SU-DHL-6 (cell line): Measurements from ENCODE around the gene CYB5A.

Experiments used
- H2AFZ ChIP-seq: fragments of 200-600 bp; sonication (generic); 2 replicates; pipeline ENCODE4 v1.6.1; 2014; ENCODE audit warnings: low read depth, mild to moderate bottlenecking, moderate library complexity, mixed read lengths, antibody characterized with exemption, low read length; ENCODE audit not compliant: severe bottlenecking
- H3F3A ChIP-seq: fragments of 200-600 bp; shearing (Covaris generic); 2 replicates; pipeline ENCODE4 v1.6.0; 2016; ENCODE audit warnings: antibody characterized with exemption, mild to moderate bottlenecking; ENCODE audit not compliant: insufficient read depth
- H3K27ac ChIP-seq: fragments of 200-600 bp; sonication (generic); 2 replicates; pipeline ENCODE4 v1.5.1; 2016; ENCODE audit warnings: low read depth, mild to moderate bottlenecking, low read length, moderate library complexity, mixed read lengths
- H3K27me3 ChIP-seq: fragments of 200-600 bp; sonication (generic), shearing (Covaris generic); 2 replicates; pipeline ENCODE4 v1.6.0; 2014; ENCODE audit warnings: mild to moderate bottlenecking, low read length
- H3K36me3 ChIP-seq: fragments of 200-600 bp; sonication (generic); 2 replicates; pipeline ENCODE4 v1.6.1; 2014; ENCODE audit warnings: mild to moderate bottlenecking, low read length, mixed read lengths
- H3K4me2 ChIP-seq: fragments of 300-600, 200-600 bp; shearing (Covaris generic), sonication (generic); 2 replicates; pipeline ENCODE4 v1.6.0; 2014; ENCODE audit warnings: low read length, low read depth, mild to moderate bottlenecking; ENCODE audit not compliant: poor library complexity, severe bottlenecking
- H3K4me3 ChIP-seq: fragments of 200-600 bp; sonication (generic); 2 replicates; pipeline ENCODE4 v1.5.1; 2014; ENCODE audit warnings: antibody characterized with exemption, low read length, mild to moderate bottlenecking, mixed read lengths; ENCODE audit not compliant: insufficient read depth, poor library complexity, severe bottlenecking
- H3K79me2 ChIP-seq: fragments of 200-600 bp; sonication (generic); 2 replicates; pipeline ENCODE4 v1.6.1; 2014; ENCODE audit warnings: mild to moderate bottlenecking, low read length, moderate library complexity; ENCODE audit not compliant: insufficient read depth
- H3K9ac ChIP-seq: fragments of 200-600 bp; sonication (generic); 2 replicates; pipeline ENCODE4 v1.7.0; 2014; ENCODE audit warnings: mild to moderate bottlenecking, low read length
- H3K9me2 ChIP-seq: fragments of 200-600 bp; sonication (generic); replicated peaks from 2 replicates; pipeline ENCODE4 v1.6.1; 2014; ENCODE audit warnings: low read length; ENCODE audit not compliant: insufficient read depth
- H3K9me3 ChIP-seq: fragments of 200-600 bp; sonication (generic); 2 replicates; pipeline ENCODE4 v1.6.1; 2014; ENCODE audit warnings: low read length, mixed read lengths; ENCODE audit not compliant: insufficient read depth
- H4K20me1 ChIP-seq: fragments of 200-600 bp; sonication (generic); 2 replicates; pipeline ENCODE4 v1.6.1; 2014; ENCODE audit warnings: low read depth, mild to moderate bottlenecking, antibody characterized with exemption, low read length, moderate library complexity, mixed read lengths
- EZH2phosphoT487 ChIP-seq: fragments of 200-600 bp; sonication (generic), shearing (Covaris generic); conservative IDR thresholded peaks from 2 replicates; pipeline ENCODE4 v1.6.1; 2018; ENCODE audit warnings: mild to moderate bottlenecking, antibody characterized with exemption, low read length, moderate library complexity, mixed read lengths
- TF ChIP-seq, protein P1 (sequence below): fragments of 200-600 bp; sonication (generic); IDR thresholded peaks from one replicate; pipeline ENCODE4 v1.5.1; 2017; ENCODE audit warnings: antibody characterized with exemption, mild to moderate bottlenecking, low read length, moderate library complexity; ENCODE audit not compliant: insufficient read depth, poor library complexity, severe bottlenecking

The CYB5A gene

DNA sequence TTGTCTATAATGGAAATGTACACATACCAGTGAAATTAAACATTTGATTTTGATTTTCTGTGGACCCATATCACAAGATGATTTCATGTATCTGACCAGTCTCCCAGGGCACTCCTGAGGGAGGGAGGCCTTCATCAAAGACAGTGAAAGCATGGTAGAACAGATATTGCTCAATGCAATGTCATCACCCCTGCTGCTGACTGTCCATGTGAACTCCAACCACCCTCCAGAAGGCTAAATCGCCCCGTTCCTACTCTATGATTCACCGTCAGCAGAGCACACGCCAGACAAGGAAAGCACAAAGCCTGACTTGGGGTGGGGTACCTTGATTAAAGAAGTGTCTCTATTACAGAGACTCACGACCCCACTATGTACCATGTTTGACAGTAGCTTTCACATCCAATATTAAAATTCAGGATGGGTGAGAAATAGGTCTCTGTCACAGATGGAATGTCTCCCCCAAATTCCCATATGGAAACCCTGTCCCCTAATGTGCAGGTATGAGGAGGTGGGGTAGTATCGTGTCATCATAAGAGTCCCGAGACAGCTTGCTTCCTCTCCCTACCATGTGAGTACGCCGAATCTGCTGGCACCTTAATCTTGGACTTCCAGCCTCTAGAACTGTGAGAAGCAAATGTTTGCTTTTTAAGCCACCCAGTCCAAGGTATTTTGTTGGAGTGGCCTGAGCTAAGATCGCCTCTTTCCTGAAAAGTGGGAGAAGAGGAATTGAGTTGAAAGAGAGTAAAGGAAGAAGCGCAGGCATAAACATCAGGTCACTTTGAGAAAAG is 42.4 kb downstream of the CYB5A start:
- Histone ChIP-seq H3F3A (no peaks in the 10 kb centered on the region), H3K4me2 (no peak overlapping the region), H3K27me3 (no peaks in the 10 kb centered on the region), H3K36me3 (no peaks in the 10 kb centered on the region; the same call in 1 of the 2 replicates), H4K20me1 (no peaks in the 10 kb centered on the region), H3K79me2 (no peaks in the 10 kb centered on the region), H3K9ac (no peak overlapping the region), H3K27ac (no peak overlapping the region), H3K9me3 (no peaks in the 10 kb centered on the region), H2AFZ (no peak overlapping the region), H3K9me2 (no peaks in the 10 kb centered on the region), H3K4me3 (no peak overlapping the region)
- TF ChIP-seq EZH2phosphoT487: no peak
- TF ChIP-seq, protein P1, sequence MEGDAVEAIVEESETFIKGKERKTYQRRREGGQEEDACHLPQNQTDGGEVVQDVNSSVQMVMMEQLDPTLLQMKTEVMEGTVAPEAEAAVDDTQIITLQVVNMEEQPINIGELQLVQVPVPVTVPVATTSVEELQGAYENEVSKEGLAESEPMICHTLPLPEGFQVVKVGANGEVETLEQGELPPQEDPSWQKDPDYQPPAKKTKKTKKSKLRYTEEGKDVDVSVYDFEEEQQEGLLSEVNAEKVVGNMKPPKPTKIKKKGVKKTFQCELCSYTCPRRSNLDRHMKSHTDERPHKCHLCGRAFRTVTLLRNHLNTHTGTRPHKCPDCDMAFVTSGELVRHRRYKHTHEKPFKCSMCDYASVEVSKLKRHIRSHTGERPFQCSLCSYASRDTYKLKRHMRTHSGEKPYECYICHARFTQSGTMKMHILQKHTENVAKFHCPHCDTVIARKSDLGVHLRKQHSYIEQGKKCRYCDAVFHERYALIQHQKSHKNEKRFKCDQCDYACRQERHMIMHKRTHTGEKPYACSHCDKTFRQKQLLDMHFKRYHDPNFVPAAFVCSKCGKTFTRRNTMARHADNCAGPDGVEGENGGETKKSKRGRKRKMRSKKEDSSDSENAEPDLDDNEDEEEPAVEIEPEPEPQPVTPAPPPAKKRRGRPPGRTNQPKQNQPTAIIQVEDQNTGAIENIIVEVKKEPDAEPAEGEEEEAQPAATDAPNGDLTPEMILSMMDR: no peak

- TF ChIP-seq, protein P1: no peak
- no peak for TF ChIP-seq EZH2phosphoT487
- no peaks in the 10 kb centered on the region for H3F3A ChIP-seq
- no peaks in the 10 kb centered on the region for H3K9me3 ChIP-seq
- H3K9me2 ChIP-seq: no peaks in the 10 kb centered on the region
- no peak overlapping the region for H3K9ac ChIP-seq
- no peak overlapping the region for H3K27ac ChIP-seq
- no peaks in the 10 kb centered on the region for H4K20me1 ChIP-seq
- no peak overlapping the region for H3K4me3 ChIP-seq
- H2AFZ ChIP-seq: no peak overlapping the region
- no peaks in the 10 kb centered on the region; the same call in 1 of the 2 replicates for H3K36me3 ChIP-seq
- no peaks in the 10 kb centered on the region for H3K79me2 ChIP-seq
- H3K4me2 ChIP-seq: no peak overlapping the region
- H3K27me3 ChIP-seq: no peaks in the 10 kb centered on the region
Observed at GRCh38 chr18:74248595-74248994, 43.2 kb downstream of the CYB5A start.

GRCh38 chr18:74248189-74248588 is 43.6 kb downstream of the CYB5A start:
- no peaks in the 10 kb centered on the region for H3K79me2 ChIP-seq
- H2AFZ ChIP-seq: no peak overlapping the region
- TF ChIP-seq EZH2phosphoT487: no peak
- TF ChIP-seq, protein P1: no peak
- no peaks in the 10 kb centered on the region for H3K9me2 ChIP-seq
- H4K20me1 ChIP-seq: no peaks in the 10 kb centered on the region
- no peak overlapping the region for H3K27ac ChIP-seq
- no peaks in the 10 kb centered on the region; the same call in 1 of the 2 replicates for H3K36me3 ChIP-seq
- H3K27me3 ChIP-seq: no peaks in the 10 kb centered on the region
- no peak overlapping the region for H3K4me3 ChIP-seq
- no peaks in the 10 kb centered on the region for H3K9me3 ChIP-seq
- no peak overlapping the region for H3K4me2 ChIP-seq
- H3K9ac ChIP-seq: no peak overlapping the region
- H3F3A ChIP-seq: no peaks in the 10 kb centered on the region
